ENCODE data around the gene NYNRIN.
"Not testable (repeated sequence)": the region's sequence is repeated elsewhere in the genome, so short reads cannot be mapped to it uniquely, and the experiment has no call there.

Gene NYNRIN

GRCh38 chr14:24439830-24440605 is 41.2 kb downstream of the NYNRIN start:
- DNase-seq (ENCODE audit: low read depth, low spot score), result no peak
- Histone ChIP-seq H3K4me3 (ENCODE audit: low read length) (no peak overlapping the region), H3K9me3 (ENCODE audit: control insufficient read depth, insufficient read depth, low read length) (no peaks in the 10 kb centered on the region; the same call in 1 of the 2 replicates), H3K4me1 (ENCODE audit: control insufficient read depth, insufficient read depth, low read length) (no peaks in the 10 kb centered on the region), H3K27me3 (ENCODE audit: control insufficient read depth, insufficient read depth, low read length) (no peaks in the 10 kb centered on the region), H3K36me3 (ENCODE audit: control insufficient read depth, insufficient read depth, low read length) (peaks cover 11% of the 10 kb centered on the region), H3K27ac (ENCODE audit: low read length) (no peak overlapping the region)
- no CpG with 5 or more reads among the region's 15 CpGs for WGBS (ENCODE audit: insufficient coverage, insufficient read length)

GRCh38 chr14:24440606-24441399 is 42.0 kb downstream of the NYNRIN start:
- H3K4me3 ChIP-seq (ENCODE audit: low read length), result no peak overlapping the region
- no peaks in the 10 kb centered on the region for H3K27me3 ChIP-seq (ENCODE audit: control insufficient read depth, insufficient read depth, low read length)
- no peaks in the 10 kb centered on the region; the same call in 1 of the 2 replicates for H3K9me3 ChIP-seq (ENCODE audit: control insufficient read depth, insufficient read depth, low read length)
- peaks cover 11% of the 10 kb centered on the region for H3K36me3 ChIP-seq (ENCODE audit: control insufficient read depth, insufficient read depth, low read length)
- no peak for DNase-seq (ENCODE audit: low read depth, low spot score)
- WGBS (ENCODE audit: insufficient coverage, insufficient read length), result no CpG with 5 or more reads among the region's 8 CpGs
- no peak overlapping the region for H3K27ac ChIP-seq (ENCODE audit: low read length)
- no peaks in the 10 kb centered on the region for H3K4me1 ChIP-seq (ENCODE audit: control insufficient read depth, insufficient read depth, low read length)

DNA sequence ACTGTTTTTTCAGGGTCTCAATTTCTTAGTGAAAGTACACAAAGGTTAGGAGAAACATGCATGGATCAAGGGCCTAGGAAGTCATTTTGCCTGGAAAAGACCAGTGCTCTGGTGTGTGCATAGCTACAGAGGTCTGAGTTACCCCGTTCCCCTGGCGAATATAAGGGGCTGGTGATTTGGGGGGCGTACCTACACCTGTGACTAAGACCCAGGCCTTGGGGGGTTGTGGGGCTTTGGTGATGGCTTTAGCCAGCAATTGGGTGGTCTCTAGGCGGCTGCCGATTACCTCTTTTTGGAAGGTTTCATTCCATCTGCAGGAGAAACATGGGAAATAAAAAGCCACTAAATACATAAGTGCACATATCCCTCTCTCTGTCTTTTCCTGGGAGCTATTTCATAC is 42.7 kb downstream of the NYNRIN start:
- Histone ChIP-seq H3K9me3 (ENCODE audit: control insufficient read depth, insufficient read depth, low read length) (no peaks in the 10 kb centered on the region; the same call in 1 of the 2 replicates), H3K4me3 (ENCODE audit: low read length) (no peak overlapping the region; the same call in 1 of the 2 replicates), H3K36me3 (ENCODE audit: control insufficient read depth, insufficient read depth, low read length) (peaks cover 11% of the 10 kb centered on the region), H3K27me3 (ENCODE audit: control insufficient read depth, insufficient read depth, low read length) (no peaks in the 10 kb centered on the region), H3K4me1 (ENCODE audit: control insufficient read depth, insufficient read depth, low read length) (no peaks in the 10 kb centered on the region), H3K27ac (ENCODE audit: low read length) (no peak overlapping the region)
- no CpG with 5 or more reads among the region's 5 CpGs for WGBS (ENCODE audit: insufficient coverage, insufficient read length)
- no peak for DNase-seq (ENCODE audit: low read depth, low spot score)

DNA sequence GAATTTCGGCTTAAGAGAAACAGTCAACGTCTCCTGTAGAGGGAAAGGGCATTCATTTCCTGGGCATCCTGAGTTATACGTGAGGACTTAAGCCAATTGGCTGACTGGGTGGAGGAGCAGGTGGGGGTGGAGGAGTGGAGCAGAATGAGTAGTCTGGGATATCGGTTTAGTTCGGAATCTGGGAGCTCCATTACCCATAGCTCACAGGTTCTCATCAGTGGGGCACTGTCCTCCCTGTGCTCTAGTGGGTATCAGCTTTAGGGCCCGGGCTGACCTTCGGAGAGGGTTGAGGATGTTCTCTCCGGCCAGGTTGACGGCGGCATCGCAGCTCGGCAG is 43.1 kb downstream of the NYNRIN start:
- Histone ChIP-seq H3K4me1 (ENCODE audit: control insufficient read depth, insufficient read depth, low read length) (no peaks in the 10 kb centered on the region), H3K4me3 (ENCODE audit: low read length) (peak overlapping the region; percentile 42; the same call in 1 of the 2 replicates), H3K9me3 (ENCODE audit: control insufficient read depth, insufficient read depth, low read length) (no peaks in the 10 kb centered on the region; the same call in 1 of the 2 replicates), H3K27me3 (ENCODE audit: control insufficient read depth, insufficient read depth, low read length) (no peaks in the 10 kb centered on the region), H3K36me3 (ENCODE audit: control insufficient read depth, insufficient read depth, low read length) (peaks cover 11% of the 10 kb centered on the region), H3K27ac (ENCODE audit: low read length) (no peak overlapping the region)
- WGBS (ENCODE audit: insufficient coverage, insufficient read length), result no CpG with 5 or more reads among the region's 12 CpGs
- DNase-seq (ENCODE audit: low read depth, low spot score), result no peak

DNA sequence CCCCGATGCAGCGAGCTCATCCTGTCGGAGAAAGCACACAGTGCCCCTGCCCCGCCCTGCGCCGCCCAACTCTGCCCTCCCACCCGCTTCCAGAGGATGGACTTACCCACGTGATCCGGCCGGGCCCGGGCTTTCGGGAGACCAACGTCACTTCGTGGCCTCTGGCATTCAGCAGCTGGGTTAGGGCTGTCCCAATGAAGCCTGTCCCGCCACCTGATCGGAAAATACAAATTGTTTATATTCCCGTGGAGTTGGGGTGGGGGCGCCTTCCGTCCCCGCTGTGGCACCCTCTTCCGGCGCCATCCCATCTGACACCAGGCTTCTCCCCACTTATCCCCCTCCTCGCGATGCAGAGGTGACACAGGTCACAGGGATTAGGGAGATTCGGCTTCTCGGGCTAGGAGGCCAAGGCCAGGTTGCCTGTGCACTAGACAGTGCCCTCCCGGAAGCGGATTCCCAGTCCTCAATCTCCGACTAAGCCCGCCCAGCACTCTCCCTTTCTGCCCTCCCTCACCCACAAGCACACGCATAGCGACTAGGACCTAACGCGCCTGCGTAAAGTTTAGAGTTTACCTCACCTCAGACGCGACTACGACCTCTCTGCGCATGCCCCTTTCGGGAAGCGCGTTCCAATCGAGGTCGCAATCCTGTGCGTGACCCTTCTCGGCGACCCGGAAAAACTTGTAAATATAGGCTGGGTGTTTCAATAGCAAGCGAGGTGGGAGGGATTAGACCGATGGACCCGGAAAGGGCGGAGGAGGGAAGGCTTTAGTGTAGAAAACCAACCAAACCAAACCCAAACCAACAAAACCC is 43.6 kb downstream of the NYNRIN start, which contains the start of gene SDR39U1:
Gene SDR39U1 (minus strand): TSS at position 537 of the 813 bp plus-strand sequence. CDS start 7 bp downstream, at position 530.
- peak within 1 kb of the TSS; percentile 42; the same call in 1 of the 2 replicates for H3K4me3 ChIP-seq (ENCODE audit: low read length)
- peak; percentile 95 for DNase-seq (ENCODE audit: low read depth, low spot score)
- peaks cover 7% of the 10 kb centered on the region for H3K36me3 ChIP-seq (ENCODE audit: control insufficient read depth, insufficient read depth, low read length)
- no CpG with 5 or more reads among the region's 52 CpGs for WGBS (ENCODE audit: insufficient coverage, insufficient read length)
- H3K27me3 ChIP-seq (ENCODE audit: control insufficient read depth, insufficient read depth, low read length), result no peaks in the 10 kb centered on the region
- H3K4me1 ChIP-seq (ENCODE audit: control insufficient read depth, insufficient read depth, low read length), result no peaks in the 10 kb centered on the region
- H3K27ac ChIP-seq (ENCODE audit: low read length), result no peak within 1 kb of the TSS
- H3K9me3 ChIP-seq (ENCODE audit: control insufficient read depth, insufficient read depth, low read length), result no peaks in the 10 kb centered on the region; the same call in 1 of the 2 replicates

- H3K36me3 ChIP-seq (ENCODE audit: control insufficient read depth, insufficient read depth, low read length), result peaks cover 7% of the 10 kb centered on the region
- no CpG with 5 or more reads among the region's 7 CpGs for WGBS (ENCODE audit: insufficient coverage, insufficient read length)
- H3K4me1 ChIP-seq (ENCODE audit: control insufficient read depth, insufficient read depth, low read length), result no peaks in the 10 kb centered on the region
- no peaks in the 10 kb centered on the region for H3K27me3 ChIP-seq (ENCODE audit: control insufficient read depth, insufficient read depth, low read length)
- no peak overlapping the region for H3K27ac ChIP-seq (ENCODE audit: low read length)
- H3K9me3 ChIP-seq (ENCODE audit: control insufficient read depth, insufficient read depth, low read length), result no peaks in the 10 kb centered on the region; the same call in 1 of the 2 replicates
- DNase-seq (ENCODE audit: low read depth, low spot score), result no peak
- H3K4me3 ChIP-seq (ENCODE audit: low read length), result peak overlapping the region; percentile 42; the same call in 1 of the 2 replicates
These were observed 44.4 kb downstream of the NYNRIN start for GRCh38 chr14:24443053-24443665.

GRCh38 chr14:24450828-24451227 is 52.0 kb downstream of the NYNRIN start:
- H3K4me1 ChIP-seq (ENCODE audit: control insufficient read depth, insufficient read depth, low read length); H3K27me3 ChIP-seq (ENCODE audit: control insufficient read depth, insufficient read depth, low read length); DNase-seq (ENCODE audit: low read depth, low spot score); H3K9me3 ChIP-seq (ENCODE audit: control insufficient read depth, insufficient read depth, low read length); H3K27ac ChIP-seq (ENCODE audit: low read length); H3K36me3 ChIP-seq (ENCODE audit: control insufficient read depth, insufficient read depth, low read length); H3K4me3 ChIP-seq (ENCODE audit: low read length): not testable (repeated sequence)
- WGBS (ENCODE audit: insufficient coverage, insufficient read length), result no CpG with 5 or more reads among the region's 2 CpGs

- Histone ChIP-seq H3K9me3 (ENCODE audit: control insufficient read depth, insufficient read depth, low read length) (no peaks in the 10 kb centered on the region), H3K36me3 (ENCODE audit: control insufficient read depth, insufficient read depth, low read length) (no peaks in the 10 kb centered on the region), H3K27ac (ENCODE audit: low read length) (no peak overlapping the region), H3K4me1 (ENCODE audit: control insufficient read depth, insufficient read depth, low read length) (no peaks in the 10 kb centered on the region), H3K4me3 (ENCODE audit: low read length) (no peak overlapping the region), H3K27me3 (ENCODE audit: control insufficient read depth, insufficient read depth, low read length) (no peaks in the 10 kb centered on the region)
- DNase-seq (ENCODE audit: low read depth, low spot score), result no peak
These were observed 58.2 kb downstream of the NYNRIN start for GRCh38 chr14:24456980-24457379.

DNA sequence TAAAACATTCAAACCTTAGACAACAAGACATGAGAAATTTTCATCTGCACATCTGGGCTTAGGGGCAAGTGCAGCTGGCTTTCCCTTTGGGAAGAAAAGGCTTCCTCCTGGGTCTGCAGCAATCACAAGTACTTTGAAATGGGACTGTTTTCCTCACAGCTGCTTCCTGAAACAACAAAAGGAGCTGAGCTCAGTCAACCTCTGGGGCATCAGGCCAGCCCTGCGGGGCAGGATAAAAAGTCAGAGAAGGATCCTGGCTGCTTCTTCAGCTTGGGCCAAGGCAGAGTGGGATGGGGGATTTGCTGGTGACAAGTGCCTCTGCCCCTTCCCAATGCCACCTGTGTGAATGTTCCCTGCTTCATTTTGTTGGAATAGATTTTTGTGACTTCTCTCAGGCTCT is 59.9 kb downstream of the NYNRIN start:
- Histone ChIP-seq H3K4me3 (ENCODE audit: low read length) (no peak overlapping the region), H3K9me3 (ENCODE audit: control insufficient read depth, insufficient read depth, low read length) (no peaks in the 10 kb centered on the region), H3K27ac (ENCODE audit: low read length) (no peak overlapping the region), H3K36me3 (ENCODE audit: control insufficient read depth, insufficient read depth, low read length) (no peaks in the 10 kb centered on the region), H3K27me3 (ENCODE audit: control insufficient read depth, insufficient read depth, low read length) (no peaks in the 10 kb centered on the region), H3K4me1 (ENCODE audit: control insufficient read depth, insufficient read depth, low read length) (no peaks in the 10 kb centered on the region)
- WGBS (ENCODE audit: insufficient coverage, insufficient read length), result no CpG with 5 or more reads among the region's 1 CpG
- DNase-seq (ENCODE audit: low read depth, low spot score), result no peak

DNA sequence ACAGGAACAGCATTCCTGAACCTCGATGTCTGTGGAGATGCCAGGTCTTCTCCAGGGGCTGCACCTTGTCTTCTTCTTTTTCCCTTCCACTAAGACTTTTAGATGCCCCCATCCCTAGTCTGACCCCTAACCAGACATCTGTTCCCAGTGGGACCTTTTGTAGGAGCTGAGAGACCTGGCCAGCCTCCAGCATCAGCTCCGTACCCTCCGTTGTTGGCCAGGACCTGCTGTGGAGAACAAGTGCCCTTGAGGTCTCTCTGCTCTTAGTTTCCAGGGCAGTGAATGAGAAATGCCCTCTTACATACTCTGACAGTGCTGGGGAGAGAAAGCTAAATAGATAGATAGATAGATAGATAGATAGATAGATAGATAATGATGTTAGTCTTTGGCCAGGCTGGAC is 60.5 kb downstream of the NYNRIN start:
- no peaks in the 10 kb centered on the region for H3K27me3 ChIP-seq (ENCODE audit: control insufficient read depth, insufficient read depth, low read length)
- no peaks in the 10 kb centered on the region for H3K4me1 ChIP-seq (ENCODE audit: control insufficient read depth, insufficient read depth, low read length)
- no peak for DNase-seq (ENCODE audit: low read depth, low spot score)
- no peaks in the 10 kb centered on the region for H3K9me3 ChIP-seq (ENCODE audit: control insufficient read depth, insufficient read depth, low read length)
- H3K27ac ChIP-seq (ENCODE audit: low read length), result no peak overlapping the region
- H3K4me3 ChIP-seq (ENCODE audit: low read length), result no peak overlapping the region
- no peaks in the 10 kb centered on the region for H3K36me3 ChIP-seq (ENCODE audit: control insufficient read depth, insufficient read depth, low read length)
- no CpG with 5 or more reads among the region's 3 CpGs for WGBS (ENCODE audit: insufficient coverage, insufficient read length)

All from iPS DF 6.9 (cell line).